Measurements from ENCODE around the gene PARD6B.

DNA sequence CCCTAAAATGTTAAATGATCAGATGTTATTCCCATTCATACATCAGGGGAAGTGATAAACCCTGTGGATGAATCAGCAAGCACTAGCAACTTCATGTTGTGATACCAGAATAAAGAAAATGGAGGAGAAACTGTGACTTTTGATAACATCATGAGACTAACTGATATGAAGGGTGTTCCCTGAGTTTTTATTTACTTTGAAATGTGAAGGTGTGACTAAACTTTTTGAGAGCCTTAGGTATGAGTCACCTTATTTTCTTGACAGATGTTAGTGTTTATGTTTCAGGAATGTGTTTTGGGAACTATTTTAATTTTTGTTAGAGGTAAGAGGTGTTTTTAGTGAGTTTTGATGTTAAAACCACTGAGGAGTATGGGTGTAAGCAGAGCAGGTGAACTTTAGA, 4.4 kb downstream of the PARD6B start:
- TF ChIP-seq ZC3H10 (CRISPR knock-in tag; IDR thresholded peaks at IDR 0.05) (no peak), ZNF8 (CRISPR knock-in tag; IDR thresholded peaks at IDR 0.05) (no peak), SNAI2 (CRISPR knock-in tag; IDR thresholded peaks at IDR 0.05) (no peak), RARB (CRISPR knock-in tag; IDR thresholded peaks at IDR 0.05) (no peak), ZNF565 (CRISPR knock-in tag; conservative IDR thresholded peaks at IDR 0.05; ENCODE audit: low read depth) (no peak), OSR1 (CRISPR knock-in tag; IDR thresholded peaks at IDR 0.05) (no peak), ISL1 (CRISPR knock-in tag; IDR thresholded peaks at IDR 0.05) (no peak)
- TF ChIP-seq, protein P1, sequence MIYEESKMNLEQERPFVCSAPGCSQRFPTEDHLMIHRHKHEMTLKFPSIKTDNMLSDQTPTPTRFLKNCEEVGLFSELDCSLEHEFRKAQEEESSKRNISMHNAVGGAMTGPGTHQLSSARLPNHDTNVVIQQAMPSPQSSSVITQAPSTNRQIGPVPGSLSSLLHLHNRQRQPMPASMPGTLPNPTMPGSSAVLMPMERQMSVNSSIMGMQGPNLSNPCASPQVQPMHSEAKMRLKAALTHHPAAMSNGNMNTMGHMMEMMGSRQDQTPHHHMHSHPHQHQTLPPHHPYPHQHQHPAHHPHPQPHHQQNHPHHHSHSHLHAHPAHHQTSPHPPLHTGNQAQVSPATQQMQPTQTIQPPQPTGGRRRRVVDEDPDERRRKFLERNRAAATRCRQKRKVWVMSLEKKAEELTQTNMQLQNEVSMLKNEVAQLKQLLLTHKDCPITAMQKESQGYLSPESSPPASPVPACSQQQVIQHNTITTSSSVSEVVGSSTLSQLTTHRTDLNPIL (CRISPR knock-in tag; IDR thresholded peaks at IDR 0.05; ENCODE audit: low read depth): no peak
- TF ChIP-seq, protein P2, sequence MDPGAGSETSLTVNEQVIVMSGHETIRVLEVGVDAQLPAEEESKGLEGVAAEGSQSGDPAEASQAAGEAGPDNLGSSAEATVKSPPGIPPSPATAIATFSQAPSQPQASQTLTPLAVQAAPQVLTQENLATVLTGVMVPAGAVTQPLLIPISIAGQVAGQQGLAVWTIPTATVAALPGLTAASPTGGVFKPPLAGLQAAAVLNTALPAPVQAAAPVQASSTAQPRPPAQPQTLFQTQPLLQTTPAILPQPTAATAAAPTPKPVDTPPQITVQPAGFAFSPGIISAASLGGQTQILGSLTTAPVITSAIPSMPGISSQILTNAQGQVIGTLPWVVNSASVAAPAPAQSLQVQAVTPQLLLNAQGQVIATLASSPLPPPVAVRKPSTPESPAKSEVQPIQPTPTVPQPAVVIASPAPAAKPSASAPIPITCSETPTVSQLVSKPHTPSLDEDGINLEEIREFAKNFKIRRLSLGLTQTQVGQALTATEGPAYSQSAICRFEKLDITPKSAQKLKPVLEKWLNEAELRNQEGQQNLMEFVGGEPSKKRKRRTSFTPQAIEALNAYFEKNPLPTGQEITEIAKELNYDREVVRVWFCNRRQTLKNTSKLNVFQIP (CRISPR knock-in tag; IDR thresholded peaks at IDR 0.05; ENCODE audit: borderline replicate concordance, low read depth): no peak
